WTC11 (cell line): ENCODE data around the gene EXD3. TPM values are rescaled to one million over a fixed set of nuclear protein-coding genes. Genes with fewer than 3 reads are reported as not detected.

ENCODE experiments used
- ATAC-seq: fragments of 200-7000 bp; cut with Tn5 transposase; 2 replicates; pipeline ENCODE4 v1.10.0; 2021; ENCODE audit warnings: mild to moderate bottlenecking, moderate library complexity
- CTCF ChIA-PET: fragments of 300-600 bp; sonication (Branson Sonifier 250); formaldehyde crosslinking; loops from one replicate; lab custom pipeline; 2021; ENCODE audit warnings: antibody characterized with exemption; lab: Charles Lee
- POLR2A ChIA-PET: fragments of 350-600 bp; sonication (Branson Sonifier 250); formaldehyde crosslinking; loops from one replicate; lab custom pipeline; 2021; ENCODE audit warnings: antibody characterized with exemption; lab: Charles Lee
- DNase-seq: peaks from one replicate; pipeline ENCODE4 v3.0.0; 2021; ENCODE audit warnings: low spot score
- H3K27ac Mint-ChIP-seq: 2 replicates; pipeline ENCODE4 v1.8.0; 2021; ENCODE audit warnings: mixed read lengths
- H3K27me3 Mint-ChIP-seq: 2 replicates; pipeline ENCODE4 v1.8.0; 2021; ENCODE audit warnings: low read depth, mild to moderate bottlenecking, moderate library complexity, mixed read lengths
- H3K36me3 Mint-ChIP-seq: 2 replicates; pipeline ENCODE4 v1.8.0; 2021; ENCODE audit warnings: mixed read lengths
- H3K4me1 Mint-ChIP-seq: 2 replicates; pipeline ENCODE4 v1.8.0; 2022; ENCODE audit warnings: mixed read lengths
- H3K4me3 Mint-ChIP-seq: 2 replicates; pipeline ENCODE4 v1.8.0; 2021; ENCODE audit warnings: mild to moderate bottlenecking, moderate library complexity, mixed read lengths
- H3K9me3 Mint-ChIP-seq: 2 replicates; pipeline ENCODE4 v1.8.0; 2021; ENCODE audit warnings: mixed read lengths
- CREM ChIP-seq: sonication (generic); formaldehyde crosslinking; IDR thresholded peaks from 2 replicates; pipeline ENCODE4 v1.8.1; 2022; ENCODE audit warnings: mild to moderate bottlenecking, missing genetic modification reagents, moderate library complexity
- HMGA2 ChIP-seq: fragments of 250-450 bp; sonication (Bioruptor Pico); IDR thresholded peaks from 2 replicates; pipeline ENCODE4 v1.4.0; 2021; ENCODE audit warnings: mild to moderate bottlenecking, moderate library complexity
- JUN ChIP-seq: sonication (generic); formaldehyde crosslinking; IDR thresholded peaks from 2 replicates; pipeline ENCODE4 v1.8.0; 2023; ENCODE audit warnings: mild to moderate bottlenecking, missing genetic modification reagents
- KAT7 ChIP-seq: sonication (generic); formaldehyde crosslinking; IDR thresholded peaks from 2 replicates; pipeline ENCODE4 v1.8.1; 2023; ENCODE audit warnings: missing genetic modification reagents, mild to moderate bottlenecking, borderline replicate concordance
- RELA ChIP-seq: sonication (generic); formaldehyde crosslinking; IDR thresholded peaks from 2 replicates; pipeline ENCODE4 v1.8.1; 2022; ENCODE audit warnings: missing genetic modification reagents, mild to moderate bottlenecking, borderline replicate concordance
- SMAD3 ChIP-seq: sonication (generic); formaldehyde crosslinking; IDR thresholded peaks from 2 replicates; pipeline ENCODE4 v1.8.0; 2022; ENCODE audit warnings: missing genetic modification reagents, mild to moderate bottlenecking, borderline replicate concordance
- TCF7 ChIP-seq: sonication (generic); formaldehyde crosslinking; IDR thresholded peaks from 2 replicates; pipeline ENCODE4 v1.8.0; 2022; ENCODE audit warnings: mild to moderate bottlenecking, low read depth, missing genetic modification reagents, moderate library complexity
- TEAD1 ChIP-seq: sonication (generic); formaldehyde crosslinking; IDR thresholded peaks from 2 replicates; pipeline ENCODE4 v1.8.0; 2022; ENCODE audit warnings: mild to moderate bottlenecking, missing genetic modification reagents
- TP53 ChIP-seq: sonication (generic); formaldehyde crosslinking; IDR thresholded peaks from 2 replicates; pipeline ENCODE4 v1.8.1; 2023; ENCODE audit warnings: mild to moderate bottlenecking, missing genetic modification reagents
- ZNF138 ChIP-seq: sonication (generic); formaldehyde crosslinking; conservative IDR thresholded peaks from 2 replicates; pipeline ENCODE4 v1.8.1; 2022; ENCODE audit warnings: mild to moderate bottlenecking, moderate library complexity, missing genetic modification reagents
- ZNF423 ChIP-seq: fragments of 250-450 bp; sonication (Bioruptor Pico); IDR thresholded peaks from 2 replicates; pipeline ENCODE4 v2.1.2; 2022; ENCODE audit warnings: mild to moderate bottlenecking, moderate library complexity
- ZNF671 ChIP-seq: fragments of 250-450 bp; sonication (Bioruptor Pico); IDR thresholded peaks from 2 replicates; pipeline ENCODE4 v1.8.0; 2021; ENCODE audit warnings: mild to moderate bottlenecking
- total RNA-seq: library from RNA; stranded (reverse); gene quantifications from 3 replicates; pipeline ENCODE4 v1.2.3, GENCODE V29; 2021
- TF ChIP-seq, protein P1 (sequence below): fragments of 250-450 bp; sonication (Bioruptor Pico); IDR thresholded peaks from 2 replicates; pipeline ENCODE4 v2.1.2; 2022; ENCODE audit warnings: mild to moderate bottlenecking, moderate library complexity
- TF ChIP-seq, protein P2 (sequence below): sonication (generic); formaldehyde crosslinking; IDR thresholded peaks from 2 replicates; pipeline ENCODE4 v1.8.0; 2022; ENCODE audit warnings: mild to moderate bottlenecking, missing genetic modification reagents
- TF ChIP-seq, protein P3 (sequence below): fragments of 250-450 bp; sonication (Bioruptor Pico); IDR thresholded peaks from 2 replicates; pipeline ENCODE4 v1.9.0; 2021; ENCODE audit warnings: moderate library complexity, mild to moderate bottlenecking, inconsistent platforms, borderline replicate concordance
- TF ChIP-seq, protein P4 (sequence below): sonication (generic); formaldehyde crosslinking; IDR thresholded peaks from 2 replicates; pipeline ENCODE4 v1.8.1; 2023; ENCODE audit warnings: mild to moderate bottlenecking, missing genetic modification reagents, borderline replicate concordance
- TF ChIP-seq, protein P5 (sequence below): sonication (generic); formaldehyde crosslinking; IDR thresholded peaks from 2 replicates; pipeline ENCODE4 v1.8.0; 2022; ENCODE audit warnings: mild to moderate bottlenecking, missing genetic modification reagents
- TF ChIP-seq, protein P6 (sequence below): sonication (generic); formaldehyde crosslinking; IDR thresholded peaks from 2 replicates; pipeline ENCODE4 v1.8.1; 2022; ENCODE audit warnings: mild to moderate bottlenecking, missing genetic modification reagents, moderate library complexity, borderline replicate concordance
- TF ChIP-seq, protein P7 (sequence below): sonication (generic); formaldehyde crosslinking; IDR thresholded peaks from 2 replicates; pipeline ENCODE4 v1.8.1; 2022; ENCODE audit warnings: low read depth, missing genetic modification reagents, borderline replicate concordance

The EXD3 gene
- total RNA-seq, 1 experiment from 2014 or later = 21.2 TPM

DNA sequence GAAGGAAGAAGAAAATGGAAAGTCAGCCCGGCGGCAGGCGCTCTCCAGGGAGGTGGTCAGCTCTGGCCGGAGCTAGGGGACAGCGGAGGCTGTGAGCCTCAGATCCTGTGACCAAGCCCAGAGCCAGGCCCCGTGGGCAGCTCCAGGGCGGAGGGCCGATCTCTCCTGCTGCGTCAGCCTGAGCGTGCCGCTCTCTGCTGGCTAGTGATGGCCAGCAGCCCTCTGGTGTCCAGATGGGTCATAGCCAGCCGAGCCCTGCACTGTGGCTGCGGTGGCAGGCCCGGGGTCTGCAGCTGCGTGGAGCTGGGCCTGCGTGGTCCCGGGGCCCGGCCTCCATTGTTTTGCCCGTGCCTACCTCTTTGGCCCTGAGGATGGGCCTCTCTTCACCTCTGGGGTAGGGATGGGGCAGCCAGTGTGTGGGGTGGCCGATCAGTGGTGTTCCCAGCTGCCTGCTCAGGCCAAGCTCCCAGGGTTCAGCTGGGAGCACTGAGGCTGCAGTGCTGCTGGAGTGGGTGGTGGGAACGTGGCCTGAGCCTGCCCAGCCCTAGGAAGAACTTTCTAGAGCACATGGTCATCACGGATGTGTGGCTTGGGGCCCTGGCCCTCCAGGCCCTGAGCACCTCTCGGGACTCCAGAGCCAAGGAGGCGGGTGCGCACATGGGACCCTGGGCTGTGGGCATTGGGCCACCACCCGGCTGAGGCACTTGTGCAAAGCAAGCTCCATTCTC lies 103.8 kb downstream of the EXD3 start:
- ChIA-PET CTCF (interaction anchor here (0.6 to 6.6 kb wide), 11 partner anchors 15 to 135 kb away, joined by 3 to 172 read pairs (median 7); partner anchors contain the start of genes EXD3, NOXA1 and NRARP), POLR2A (interaction anchor here (1.6 kb wide), 1 partner anchor 17 kb away, joined by 10 read pairs; the partner anchor contains the start of gene NRARP)
- H3K27ac Mint-ChIP-seq = 0 out of 2 replicates have a peak overlapping the region, but pooled peaks have one; percentile 57
- H3K9me3 Mint-ChIP-seq = no peaks in the 10 kb centered on the region
- peaks cover 6% of the 10 kb centered on the region; the same call in 1 of the 2 replicates for H3K4me1 Mint-ChIP-seq
- H3K4me3 Mint-ChIP-seq = no peak overlapping the region
- TF ChIP-seq ZNF423 (CRISPR knock-in tag) (no peak), TCF7 (no peak), KAT7 (no peak), CREM (CRISPR knock-in tag) (no peak), TP53 (no peak), HMGA2 (CRISPR knock-in tag) (no peak), SMAD3 (CRISPR knock-in tag) (no peak)
- TF ChIP-seq, protein P1, sequence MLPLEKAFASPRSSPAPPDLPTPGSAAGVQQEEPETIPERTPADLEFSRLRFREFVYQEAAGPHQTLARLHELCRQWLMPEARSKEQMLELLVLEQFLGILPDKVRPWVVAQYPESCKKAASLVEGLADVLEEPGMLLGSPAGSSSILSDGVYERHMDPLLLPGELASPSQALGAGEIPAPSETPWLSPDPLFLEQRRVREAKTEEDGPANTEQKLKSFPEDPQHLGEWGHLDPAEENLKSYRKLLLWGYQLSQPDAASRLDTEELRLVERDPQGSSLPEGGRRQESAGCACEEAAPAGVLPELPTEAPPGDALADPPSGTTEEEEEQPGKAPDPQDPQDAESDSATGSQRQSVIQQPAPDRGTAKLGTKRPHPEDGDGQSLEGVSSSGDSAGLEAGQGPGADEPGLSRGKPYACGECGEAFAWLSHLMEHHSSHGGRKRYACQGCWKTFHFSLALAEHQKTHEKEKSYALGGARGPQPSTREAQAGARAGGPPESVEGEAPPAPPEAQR (CRISPR knock-in tag) = no peak
- TF ChIP-seq, protein P2, sequence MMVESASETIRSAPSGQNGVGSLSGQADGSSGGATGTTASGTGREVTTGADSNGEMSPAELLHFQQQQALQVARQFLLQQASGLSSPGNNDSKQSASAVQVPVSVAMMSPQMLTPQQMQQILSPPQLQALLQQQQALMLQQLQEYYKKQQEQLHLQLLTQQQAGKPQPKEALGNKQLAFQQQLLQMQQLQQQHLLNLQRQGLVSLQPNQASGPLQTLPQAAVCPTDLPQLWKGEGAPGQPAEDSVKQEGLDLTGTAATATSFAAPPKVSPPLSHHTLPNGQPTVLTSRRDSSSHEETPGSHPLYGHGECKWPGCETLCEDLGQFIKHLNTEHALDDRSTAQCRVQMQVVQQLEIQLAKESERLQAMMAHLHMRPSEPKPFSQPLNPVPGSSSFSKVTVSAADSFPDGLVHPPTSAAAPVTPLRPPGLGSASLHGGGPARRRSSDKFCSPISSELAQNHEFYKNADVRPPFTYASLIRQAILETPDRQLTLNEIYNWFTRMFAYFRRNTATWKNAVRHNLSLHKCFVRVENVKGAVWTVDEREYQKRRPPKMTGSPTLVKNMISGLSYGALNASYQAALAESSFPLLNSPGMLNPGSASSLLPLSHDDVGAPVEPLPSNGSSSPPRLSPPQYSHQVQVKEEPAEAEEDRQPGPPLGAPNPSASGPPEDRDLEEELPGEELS (CRISPR knock-in tag) = no peak
- TF ChIP-seq, protein P3, sequence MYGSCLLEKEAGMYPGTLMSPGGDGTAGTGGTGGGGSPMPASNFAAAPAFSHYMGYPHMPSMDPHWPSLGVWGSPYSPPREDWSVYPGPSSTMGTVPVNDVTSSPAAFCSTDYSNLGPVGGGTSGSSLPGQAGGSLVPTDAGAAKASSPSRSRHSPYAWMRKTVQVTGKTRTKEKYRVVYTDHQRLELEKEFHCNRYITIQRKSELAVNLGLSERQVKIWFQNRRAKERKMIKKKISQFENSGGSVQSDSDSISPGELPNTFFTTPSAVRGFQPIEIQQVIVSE (CRISPR knock-in tag) = no peak
- peak; percentile 71 for DNase-seq
- ATAC-seq = peak; percentile 42
- H3K27me3 Mint-ChIP-seq = no peaks in the 10 kb centered on the region
- no peaks in the 10 kb centered on the region for H3K36me3 Mint-ChIP-seq

DNA sequence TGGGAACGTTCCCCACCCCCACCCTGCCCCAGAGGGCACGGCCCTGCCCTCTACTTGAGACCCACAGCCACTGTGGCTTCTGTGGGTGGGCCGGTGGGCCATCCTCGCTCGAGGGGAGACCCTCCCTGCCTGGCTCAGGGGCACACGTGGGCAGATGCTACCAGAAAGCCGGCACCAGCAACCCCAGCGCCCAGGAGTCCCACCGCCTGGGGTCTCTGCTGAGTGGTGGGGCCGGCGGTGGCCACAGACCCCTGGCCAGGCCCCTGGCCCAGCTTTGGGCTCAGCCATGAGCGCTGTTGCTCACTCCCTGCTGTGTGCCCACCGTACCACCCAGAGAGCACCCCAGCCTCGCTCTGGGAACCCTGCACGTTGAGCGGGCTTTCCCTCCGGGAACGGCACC lies 104.4 kb downstream of the EXD3 start:
- H3K4me3 Mint-ChIP-seq = no peak overlapping the region
- H3K27me3 Mint-ChIP-seq = no peaks in the 10 kb centered on the region
- H3K36me3 Mint-ChIP-seq = no peaks in the 10 kb centered on the region
- no peak for ATAC-seq
- peaks cover 7% of the 10 kb centered on the region; the same call in 1 of the 2 replicates for H3K4me1 Mint-ChIP-seq
- no peaks in the 10 kb centered on the region for H3K9me3 Mint-ChIP-seq
- CTCF ChIA-PET = interaction anchor here (0.6 to 6.6 kb wide), 11 partner anchors 15 to 477 kb away, joined by 3 to 172 read pairs (median 7); partner anchors contain the start of genes EXD3, NOXA1 and NRARP
- H3K27ac Mint-ChIP-seq = 0 out of 2 replicates have a peak overlapping the region, but pooled peaks have one; percentile 57
- POLR2A ChIA-PET = interaction anchor here (0.6 to 1.6 kb wide), 2 partner anchors 16 to 121 kb away, joined by 4 to 10 read pairs; partner anchors contain the start of gene NRARP
- no peak for DNase-seq
- TF ChIP-seq ZNF423 (CRISPR knock-in tag) (no peak), JUN (CRISPR knock-in tag) (no peak), HMGA2 (CRISPR knock-in tag) (no peak), TEAD1 (CRISPR knock-in tag) (no peak), ZNF138 (CRISPR knock-in tag) (no peak), RELA (CRISPR knock-in tag) (no peak), ZNF671 (CRISPR knock-in tag) (no peak)
- TF ChIP-seq, protein P4, sequence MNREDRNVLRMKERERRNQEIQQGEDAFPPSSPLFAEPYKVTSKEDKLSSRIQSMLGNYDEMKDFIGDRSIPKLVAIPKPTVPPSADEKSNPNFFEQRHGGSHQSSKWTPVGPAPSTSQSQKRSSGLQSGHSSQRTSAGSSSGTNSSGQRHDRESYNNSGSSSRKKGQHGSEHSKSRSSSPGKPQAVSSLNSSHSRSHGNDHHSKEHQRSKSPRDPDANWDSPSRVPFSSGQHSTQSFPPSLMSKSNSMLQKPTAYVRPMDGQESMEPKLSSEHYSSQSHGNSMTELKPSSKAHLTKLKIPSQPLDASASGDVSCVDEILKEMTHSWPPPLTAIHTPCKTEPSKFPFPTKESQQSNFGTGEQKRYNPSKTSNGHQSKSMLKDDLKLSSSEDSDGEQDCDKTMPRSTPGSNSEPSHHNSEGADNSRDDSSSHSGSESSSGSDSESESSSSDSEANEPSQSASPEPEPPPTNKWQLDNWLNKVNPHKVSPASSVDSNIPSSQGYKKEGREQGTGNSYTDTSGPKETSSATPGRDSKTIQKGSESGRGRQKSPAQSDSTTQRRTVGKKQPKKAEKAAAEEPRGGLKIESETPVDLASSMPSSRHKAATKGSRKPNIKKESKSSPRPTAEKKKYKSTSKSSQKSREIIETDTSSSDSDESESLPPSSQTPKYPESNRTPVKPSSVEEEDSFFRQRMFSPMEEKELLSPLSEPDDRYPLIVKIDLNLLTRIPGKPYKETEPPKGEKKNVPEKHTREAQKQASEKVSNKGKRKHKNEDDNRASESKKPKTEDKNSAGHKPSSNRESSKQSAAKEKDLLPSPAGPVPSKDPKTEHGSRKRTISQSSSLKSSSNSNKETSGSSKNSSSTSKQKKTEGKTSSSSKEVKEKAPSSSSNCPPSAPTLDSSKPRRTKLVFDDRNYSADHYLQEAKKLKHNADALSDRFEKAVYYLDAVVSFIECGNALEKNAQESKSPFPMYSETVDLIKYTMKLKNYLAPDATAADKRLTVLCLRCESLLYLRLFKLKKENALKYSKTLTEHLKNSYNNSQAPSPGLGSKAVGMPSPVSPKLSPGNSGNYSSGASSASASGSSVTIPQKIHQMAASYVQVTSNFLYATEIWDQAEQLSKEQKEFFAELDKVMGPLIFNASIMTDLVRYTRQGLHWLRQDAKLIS (CRISPR knock-in tag) = no peak
- TF ChIP-seq, protein P5, sequence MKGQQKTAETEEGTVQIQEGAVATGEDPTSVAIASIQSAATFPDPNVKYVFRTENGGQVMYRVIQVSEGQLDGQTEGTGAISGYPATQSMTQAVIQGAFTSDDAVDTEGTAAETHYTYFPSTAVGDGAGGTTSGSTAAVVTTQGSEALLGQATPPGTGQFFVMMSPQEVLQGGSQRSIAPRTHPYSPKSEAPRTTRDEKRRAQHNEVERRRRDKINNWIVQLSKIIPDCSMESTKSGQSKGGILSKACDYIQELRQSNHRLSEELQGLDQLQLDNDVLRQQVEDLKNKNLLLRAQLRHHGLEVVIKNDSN (CRISPR knock-in tag) = no peak
- TF ChIP-seq, protein P6, sequence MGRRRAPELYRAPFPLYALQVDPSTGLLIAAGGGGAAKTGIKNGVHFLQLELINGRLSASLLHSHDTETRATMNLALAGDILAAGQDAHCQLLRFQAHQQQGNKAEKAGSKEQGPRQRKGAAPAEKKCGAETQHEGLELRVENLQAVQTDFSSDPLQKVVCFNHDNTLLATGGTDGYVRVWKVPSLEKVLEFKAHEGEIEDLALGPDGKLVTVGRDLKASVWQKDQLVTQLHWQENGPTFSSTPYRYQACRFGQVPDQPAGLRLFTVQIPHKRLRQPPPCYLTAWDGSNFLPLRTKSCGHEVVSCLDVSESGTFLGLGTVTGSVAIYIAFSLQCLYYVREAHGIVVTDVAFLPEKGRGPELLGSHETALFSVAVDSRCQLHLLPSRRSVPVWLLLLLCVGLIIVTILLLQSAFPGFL = no peak
- TF ChIP-seq, protein P7, sequence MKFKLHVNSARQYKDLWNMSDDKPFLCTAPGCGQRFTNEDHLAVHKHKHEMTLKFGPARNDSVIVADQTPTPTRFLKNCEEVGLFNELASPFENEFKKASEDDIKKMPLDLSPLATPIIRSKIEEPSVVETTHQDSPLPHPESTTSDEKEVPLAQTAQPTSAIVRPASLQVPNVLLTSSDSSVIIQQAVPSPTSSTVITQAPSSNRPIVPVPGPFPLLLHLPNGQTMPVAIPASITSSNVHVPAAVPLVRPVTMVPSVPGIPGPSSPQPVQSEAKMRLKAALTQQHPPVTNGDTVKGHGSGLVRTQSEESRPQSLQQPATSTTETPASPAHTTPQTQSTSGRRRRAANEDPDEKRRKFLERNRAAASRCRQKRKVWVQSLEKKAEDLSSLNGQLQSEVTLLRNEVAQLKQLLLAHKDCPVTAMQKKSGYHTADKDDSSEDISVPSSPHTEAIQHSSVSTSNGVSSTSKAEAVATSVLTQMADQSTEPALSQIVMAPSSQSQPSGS (CRISPR knock-in tag) = no peak
- TF ChIP-seq, protein P3 (CRISPR knock-in tag) = no peak
